RWPE2 (cell line): ENCODE data around the gene ARHGDIB.

Experiments
- ATAC-seq: fragments of 200-7000 bp; cut with Tn5 transposase; 3 replicates; pipeline ENCODE4 v1.9.1; 2021; ENCODE audit warnings: low read depth
- DNase-seq: peaks from one replicate; pipeline ENCODE4 v3.0.0-alpha.2; 2020; ENCODE audit warnings: low spot score
- H3K27ac ChIP-seq: fragments of 450-650 bp; 2 replicates; pipeline ENCODE4 v1.5.1; 2017; ENCODE audit warnings: mild to moderate bottlenecking; ENCODE audit not compliant: poor library complexity, severe bottlenecking
- H3K27me3 ChIP-seq: fragments of 250-450 bp; sonication (Bioruptor Pico); 2 replicates; pipeline ENCODE4 v1.5.1; 2021; ENCODE audit warnings: mild to moderate bottlenecking, moderate library complexity; ENCODE audit not compliant: insufficient read depth, poor library complexity, severe bottlenecking
- H3K36me3 ChIP-seq: fragments of 250-450 bp; sonication (Bioruptor Pico); 2 replicates; pipeline ENCODE4 v1.5.1; 2020; ENCODE audit warnings: low read depth, mild to moderate bottlenecking, moderate library complexity
- H3K4me1 ChIP-seq: fragments of 250-450 bp; sonication (Bioruptor Pico); 2 replicates; pipeline ENCODE4 v1.5.1; 2021; ENCODE audit warnings: mild to moderate bottlenecking, moderate library complexity; ENCODE audit not compliant: insufficient read depth, poor library complexity, severe bottlenecking
- H3K4me3 ChIP-seq: fragments of 250-450 bp; sonication (Bioruptor Pico); 2 replicates; pipeline ENCODE4 v1.5.1; 2021; ENCODE audit warnings: mild to moderate bottlenecking, moderate library complexity; ENCODE audit not compliant: severe bottlenecking
- H3K9me3 ChIP-seq: fragments of 250-450 bp; sonication (Bioruptor Pico); 2 replicates; pipeline ENCODE4 v1.5.1; 2021; ENCODE audit warnings: mild to moderate bottlenecking, moderate library complexity; ENCODE audit not compliant: severe bottlenecking
- CTCF ChIP-seq: fragments of 450-650 bp; IDR thresholded peaks from one replicate; pipeline ENCODE4 v1.5.1; 2017; ENCODE audit warnings: mild to moderate bottlenecking, moderate library complexity; ENCODE audit not compliant: poor library complexity, severe bottlenecking

Gene ARHGDIB

GRCh38 chr12:14959916-14960496 is 1.4 kb downstream of the ARHGDIB start:
- Histone ChIP-seq H3K9me3 (no peaks in the 10 kb centered on the region), H3K27ac (peak overlapping the region; percentile 94), H3K27me3 (no peaks in the 10 kb centered on the region), H3K4me3 (no peak overlapping the region), H3K4me1 (peaks cover 10% of the 10 kb centered on the region), H3K36me3 (no peaks in the 10 kb centered on the region)
- ATAC-seq = no peak
- no peak for TF ChIP-seq CTCF
- no peak for DNase-seq

GRCh38 chr12:14959463-14959862 is 1.9 kb downstream of the ARHGDIB start:
- H3K27me3 ChIP-seq = no peaks in the 10 kb centered on the region
- no peaks in the 10 kb centered on the region for H3K9me3 ChIP-seq
- DNase-seq (no peak), ATAC-seq (no peak)
- peaks cover 10% of the 10 kb centered on the region for H3K4me1 ChIP-seq
- no peaks in the 10 kb centered on the region for H3K36me3 ChIP-seq
- H3K27ac ChIP-seq = peak overlapping the region; percentile 94
- TF ChIP-seq CTCF = no peak
- H3K4me3 ChIP-seq = no peak overlapping the region

- Histone ChIP-seq H3K27me3 (no peaks in the 10 kb centered on the region), H3K4me3 (no peak overlapping the region), H3K9me3 (no peaks in the 10 kb centered on the region), H3K27ac (no peak overlapping the region), H3K4me1 (peaks cover 10% of the 10 kb centered on the region), H3K36me3 (no peaks in the 10 kb centered on the region)
- ATAC-seq (no peak), DNase-seq (no peak)
- TF ChIP-seq CTCF = no peak
Observed at GRCh38 chr12:14959126-14959440, 2.3 kb downstream of the ARHGDIB start.

GRCh38 chr12:14958361-14959125 is 2.9 kb downstream of the ARHGDIB start:
- H3K27me3 ChIP-seq = no peaks in the 10 kb centered on the region
- DNase-seq = no peak
- TF ChIP-seq CTCF = no peak
- H3K27ac ChIP-seq = no peak overlapping the region
- no peak for ATAC-seq
- peaks cover 10% of the 10 kb centered on the region for H3K4me1 ChIP-seq
- no peaks in the 10 kb centered on the region for H3K36me3 ChIP-seq
- no peaks in the 10 kb centered on the region for H3K9me3 ChIP-seq
- no peak overlapping the region for H3K4me3 ChIP-seq

GRCh38 chr12:14957551-14958168 is 3.7 kb downstream of the ARHGDIB start:
- Histone ChIP-seq H3K4me1 (peaks cover 12% of the 10 kb centered on the region), H3K27ac (no peak overlapping the region), H3K9me3 (no peaks in the 10 kb centered on the region), H3K4me3 (no peak overlapping the region), H3K36me3 (no peaks in the 10 kb centered on the region), H3K27me3 (no peaks in the 10 kb centered on the region)
- DNase-seq (no peak), ATAC-seq (no peak)
- TF ChIP-seq CTCF = no peak
